SK-N-SH treated with all-trans-retinoic acid at 6 μM for 48 hours (cell line): ENCODE data around the gene MITF.

Experiments used
- ATAC-seq: fragments of 200-7000 bp; cut with Tn5 transposase; 3 replicates; pipeline ENCODE4 v1.9.1; 2020; ENCODE audit warnings: mild to moderate bottlenecking, moderate library complexity
- ARNTL ChIP-seq: fragments of 450-650 bp; formaldehyde crosslinking; IDR thresholded peaks from 2 replicates; pipeline ENCODE4 v1.5.0; 2020; ENCODE audit warnings: low read depth, mild to moderate bottlenecking, moderate library complexity, borderline replicate concordance
- BACH2 ChIP-seq: fragments of 250-450 bp; sonication (Bioruptor Pico); IDR thresholded peaks from 2 replicates; pipeline ENCODE4 v1.9.0; 2021; ENCODE audit warnings: mild to moderate bottlenecking, borderline replicate concordance
- CREB5 ChIP-seq: fragments of 250-450 bp; sonication (Bioruptor Pico); IDR thresholded peaks from 2 replicates; pipeline ENCODE4 v1.5.1; 2020; ENCODE audit warnings: low read depth, mild to moderate bottlenecking, moderate library complexity
- CSDC2 ChIP-seq: fragments of 250-450 bp; sonication (Bioruptor Pico); IDR thresholded peaks from 2 replicates; pipeline ENCODE4 v1.5.0; 2020; ENCODE audit warnings: mild to moderate bottlenecking, moderate library complexity
- ESRRG ChIP-seq: fragments of 250-450 bp; sonication (Bioruptor Pico); IDR thresholded peaks from 2 replicates; pipeline ENCODE4 v1.6.1; 2021; ENCODE audit warnings: mild to moderate bottlenecking
- GLIS3 ChIP-seq: fragments of 250-450 bp; sonication (Bioruptor Pico); IDR thresholded peaks from 2 replicates; pipeline ENCODE4 v1.5.0; 2020; ENCODE audit warnings: mild to moderate bottlenecking, moderate library complexity
- OSR1 ChIP-seq: fragments of 250-450 bp; sonication (Bioruptor Pico); IDR thresholded peaks from 2 replicates; pipeline ENCODE4 v1.8.0; 2022; ENCODE audit warnings: moderate library complexity, mild to moderate bottlenecking, inconsistent platforms
- PATZ1 ChIP-seq: fragments of 250-450 bp; sonication (Bioruptor Pico); IDR thresholded peaks from 2 replicates; pipeline ENCODE4 v1.8.0; 2020; ENCODE audit warnings: mild to moderate bottlenecking, moderate library complexity, borderline replicate concordance
- POU6F1 ChIP-seq: fragments of 250-450 bp; sonication (Bioruptor Pico); IDR thresholded peaks from 2 replicates; pipeline ENCODE4 v1.8.0; 2021; ENCODE audit warnings: low read depth, mild to moderate bottlenecking, moderate library complexity, borderline replicate concordance
- PPARA ChIP-seq: fragments of 250-450 bp; sonication (Bioruptor Pico); IDR thresholded peaks from 2 replicates; pipeline ENCODE4 v1.5.0; 2020; ENCODE audit warnings: mild to moderate bottlenecking, borderline replicate concordance
- RARB ChIP-seq: fragments of 250-450 bp; sonication (Bioruptor Pico); IDR thresholded peaks from 2 replicates; pipeline ENCODE4 v1.8.0; 2021; ENCODE audit warnings: mild to moderate bottlenecking, moderate library complexity
- SNAI2 ChIP-seq: fragments of 250-450 bp; sonication (Bioruptor Pico); IDR thresholded peaks from 2 replicates; pipeline ENCODE4 v1.5.0; 2020; ENCODE audit warnings: mild to moderate bottlenecking, moderate library complexity
- TCF4 ChIP-seq: fragments of 250-450 bp; sonication (Bioruptor Pico); IDR thresholded peaks from 2 replicates; pipeline ENCODE4 v1.8.0; 2021; ENCODE audit warnings: mild to moderate bottlenecking, moderate library complexity, borderline replicate concordance
- TOX ChIP-seq: fragments of 250-450 bp; sonication (Bioruptor Pico); IDR thresholded peaks from 2 replicates; pipeline ENCODE4 v1.8.0; 2021; ENCODE audit warnings: mild to moderate bottlenecking, moderate library complexity, borderline replicate concordance
- TSHZ2 ChIP-seq: fragments of 250-450 bp; sonication (Bioruptor Pico); IDR thresholded peaks from 2 replicates; pipeline ENCODE4 v1.5.0; 2020; ENCODE audit warnings: mild to moderate bottlenecking, moderate library complexity
- ZC3H10 ChIP-seq: fragments of 250-450 bp; sonication (Bioruptor Pico); IDR thresholded peaks from 2 replicates; pipeline ENCODE4 v1.5.1; 2021; ENCODE audit warnings: mild to moderate bottlenecking, moderate library complexity
- ZFP30 ChIP-seq: fragments of 450-650 bp; formaldehyde crosslinking; IDR thresholded peaks from 2 replicates; pipeline ENCODE4 v1.5.0; 2022; ENCODE audit warnings: mild to moderate bottlenecking, moderate library complexity
- ZNF565 ChIP-seq: fragments of 450-650 bp; formaldehyde crosslinking; conservative IDR thresholded peaks from 2 replicates; pipeline ENCODE4 v1.5.0; 2020; ENCODE audit warnings: low read depth, mild to moderate bottlenecking, moderate library complexity
- ZNF8 ChIP-seq: fragments of 450-650 bp; formaldehyde crosslinking; IDR thresholded peaks from 2 replicates; pipeline ENCODE4 v1.5.0; 2020; ENCODE audit warnings: mild to moderate bottlenecking, moderate library complexity

Gene MITF

DNA sequence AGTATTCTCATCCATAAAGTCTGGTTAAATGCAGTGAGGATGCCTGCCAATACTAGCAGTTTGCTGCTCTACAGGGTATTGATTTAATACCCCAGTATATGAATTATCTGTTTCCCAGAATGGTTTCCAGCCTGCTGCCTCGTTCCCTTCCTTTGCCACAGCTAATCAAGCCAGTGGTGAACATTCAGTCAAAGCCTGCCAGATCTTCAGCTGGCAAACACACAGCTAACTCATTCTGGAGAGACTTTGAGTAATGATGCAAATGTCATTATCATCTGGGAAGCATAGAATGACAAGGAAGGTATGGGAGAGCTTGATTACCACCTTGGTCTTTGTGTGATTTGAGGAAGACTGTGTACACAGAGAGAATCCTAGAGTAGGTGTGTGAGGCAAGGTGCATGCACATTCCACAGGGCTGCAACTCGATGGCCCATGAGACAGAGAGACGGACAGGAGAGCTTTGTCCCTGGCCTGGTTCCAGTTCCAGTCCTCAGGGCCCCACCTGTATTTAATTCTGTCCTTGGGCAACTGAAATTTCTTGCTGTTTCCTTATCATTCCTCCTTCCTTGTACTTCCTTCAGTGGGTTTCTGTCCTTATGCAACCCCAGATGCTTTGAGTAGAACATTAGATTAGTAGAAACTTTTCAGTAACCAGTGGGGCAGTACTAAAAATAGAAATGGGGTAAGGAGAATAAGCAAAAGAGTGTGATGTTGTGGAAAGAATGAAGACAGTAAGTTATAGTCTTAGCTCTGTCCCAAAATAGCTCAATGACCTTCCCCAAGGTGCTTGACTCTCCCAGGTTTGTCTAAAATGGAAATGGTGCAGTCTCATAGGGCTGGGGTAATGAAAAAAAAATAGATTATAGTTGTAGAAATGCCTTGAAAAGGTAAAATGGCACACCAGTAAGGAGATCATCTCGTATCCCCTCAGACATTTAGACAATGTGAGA lies 72.5 kb downstream of the MITF start:
- no peak; the same call in 2 of the 3 replicates for ATAC-seq
- TF ChIP-seq ARNTL (CRISPR knock-in tag) (no peak), SNAI2 (no peak), ZNF8 (CRISPR knock-in tag) (no peak), ESRRG (no peak), ZNF565 (CRISPR knock-in tag) (no peak), PATZ1 (no peak), TCF4 (no peak), CREB5 (CRISPR knock-in tag) (no peak), ZC3H10 (no peak), POU6F1 (CRISPR knock-in tag) (no peak), BACH2 (no peak), RARB (no peak), TOX (CRISPR knock-in tag) (no peak), CSDC2 (CRISPR knock-in tag) (no peak), PPARA (no peak), OSR1 (CRISPR knock-in tag) (no peak), GLIS3 (CRISPR knock-in tag) (no peak)
- TF ChIP-seq, all 23 proteins: peak for 0

- ATAC-seq = no peak
- TF ChIP-seq SNAI2 (no peak), POU6F1 (CRISPR knock-in tag) (no peak), TOX (CRISPR knock-in tag) (no peak)
Measured at GRCh38 chr3:69815970-69816369, 76.7 kb downstream of the MITF start.

DNA sequence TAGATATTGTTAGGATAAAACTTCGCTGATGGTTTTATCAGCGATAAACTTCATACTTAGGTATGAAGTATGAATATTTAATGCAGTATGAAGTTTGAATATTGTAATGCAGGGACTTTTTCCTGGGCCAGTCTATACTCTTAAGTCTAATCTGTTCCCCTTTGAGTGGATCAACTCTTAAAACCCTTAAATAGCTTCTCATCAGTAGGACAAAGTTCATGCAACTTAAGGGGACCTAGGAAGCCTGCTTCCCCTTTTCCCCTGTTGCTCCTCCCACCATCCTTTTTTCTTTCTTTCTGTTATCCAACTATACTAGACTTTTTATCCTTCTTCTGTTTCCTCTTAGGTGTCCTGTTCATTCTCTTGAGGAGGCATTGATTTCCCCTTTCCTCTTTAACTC lies 78.7 kb downstream of the MITF start:
- TF ChIP-seq TCF4 (no peak), PATZ1 (no peak)
- no peak for ATAC-seq

GRCh38 chr3:69819282-69819681 lies 80.0 kb downstream of the MITF start:
- no peak for TF ChIP-seq GLIS3 (CRISPR knock-in tag)
- TF ChIP-seq, all 23 proteins: peak for 0
- no peak for ATAC-seq

DNA sequence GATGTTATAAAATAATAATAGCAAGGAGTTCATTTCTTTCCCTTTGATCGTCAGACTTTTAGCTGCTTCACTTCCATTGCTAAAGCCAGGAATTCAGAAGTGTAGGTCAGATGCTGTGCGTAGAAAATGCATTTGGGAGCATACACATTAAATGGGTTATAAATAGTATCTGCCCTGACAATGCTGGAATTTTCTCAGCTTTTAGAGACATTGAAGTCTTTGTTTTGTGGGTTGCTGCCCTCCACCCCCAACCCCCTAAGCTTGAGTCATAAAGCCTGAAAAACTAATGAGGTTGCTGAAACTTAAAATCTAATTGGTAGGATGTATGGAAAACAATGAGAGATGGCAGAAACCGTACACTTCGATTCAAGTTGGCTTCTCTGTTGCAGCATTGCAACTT lies 81.9 kb downstream of the MITF start:
- no peak for ATAC-seq
- TF ChIP-seq TCF4 (no peak), TSHZ2 (no peak), ZFP30 (CRISPR knock-in tag) (no peak), POU6F1 (CRISPR knock-in tag) (no peak)
